Measurements from ENCODE around the gene FMO3.

FMO3 gene

GRCh38 chr1:171087896-171088295, 2.8 kb upstream of the FMO3 start:
- Histone ChIP-seq H3K4me3 (ENCODE audit: low read depth, low read length) (no peak overlapping the region), H3K36me3 (ENCODE audit: control insufficient read depth in 2 of 2, insufficient read depth in 1 of 2, low read length in 2 of 2) (no peaks in the 10 kb centered on the region), H3K4me1 (ENCODE audit: control insufficient read depth, insufficient read depth, low read length) (no peaks in the 10 kb centered on the region), H3K27ac (ENCODE audit: extremely low read depth, low read depth, low read length) (no peak overlapping the region), H3K9me3 (ENCODE audit: control insufficient read depth, insufficient read depth, low read depth, low read length) (no peaks in the 10 kb centered on the region)
- ChIA-PET CTCF (no interaction called here), POLR2A (no interaction called here)
- TF ChIP-seq REPIN1 (tag by site-specific recombination; IDR thresholded peaks at IDR 0.05; ENCODE audit: low read depth) (no peak), ZNF48 (tag by site-specific recombination; IDR thresholded peaks at IDR 0.05) (no peak), ZBTB11 (tag by site-specific recombination; conservative IDR thresholded peaks at IDR 0.05; ENCODE audit: low read depth) (no peak), ZNF549 (tag by site-specific recombination; IDR thresholded peaks at IDR 0.05) (no peak), ZNF398 (tag by site-specific recombination; IDR thresholded peaks at IDR 0.05) (no peak), ZSCAN30 (tag by site-specific recombination; IDR thresholded peaks at IDR 0.05) (no peak), ZSCAN18 (tag by site-specific recombination; IDR thresholded peaks at IDR 0.05) (no peak), ZNF513 (tag by site-specific recombination; IDR thresholded peaks at IDR 0.05) (no peak), OSR2 (tag by site-specific recombination; IDR thresholded peaks at IDR 0.05) (no peak), ZNF184 (tag by site-specific recombination; IDR thresholded peaks at IDR 0.05) (no peak), ELK4 (IDR thresholded peaks at IDR 0.05; ENCODE audit: borderline replicate concordance, low read depth, low read length) (no peak), ZNF843 (tag by site-specific recombination; IDR thresholded peaks at IDR 0.05) (no peak), ZNF561 (tag by site-specific recombination; IDR thresholded peaks at IDR 0.05; ENCODE audit: borderline replicate concordance) (no peak), GLIS2 (tag by site-specific recombination; IDR thresholded peaks at IDR 0.05) (no peak), ZNF155 (tag by site-specific recombination; IDR thresholded peaks at IDR 0.05) (no peak), ZNF664 (tag by site-specific recombination; IDR thresholded peaks at IDR 0.05) (no peak), ZNF837 (tag by site-specific recombination; IDR thresholded peaks at IDR 0.05) (no peak), REST (tag by site-specific recombination; IDR thresholded peaks at IDR 0.05) (no peak), WT1 (tag by site-specific recombination; IDR thresholded peaks at IDR 0.05) (no peak), ZNF211 (tag by site-specific recombination; IDR thresholded peaks at IDR 0.05; ENCODE audit: low read depth) (no peak)
